Measurements from ENCODE around the gene SEPTIN7. TPM values are rescaled to one million over a fixed set of nuclear protein-coding genes. Genes with fewer than 3 reads are reported as not detected.

Gene SEPTIN7
- total RNA-seq, 1 experiment from 2014 or later = 219 TPM

GRCh38 chr7:35826751-35827150 lies 25.9 kb downstream of the SEPTIN7 start:
- Histone ChIP-seq H2AFZ (no peak overlapping the region), H3K27me3 (ENCODE audit: insufficient read depth, low read depth) (no peaks in the 10 kb centered on the region), H3K9me3 (ENCODE audit: insufficient read depth, low read depth) (no peaks in the 10 kb centered on the region), H3K27ac (no peak overlapping the region), H3K4me3 (no peak overlapping the region), H3K4me2 (no peak overlapping the region), H3K4me1 (replicated peaks; ENCODE audit: insufficient read depth) (no peaks in the 10 kb centered on the region), H3F3A (ENCODE audit: insufficient read depth, low read depth) (no peaks in the 10 kb centered on the region; the same call in 1 of the 2 replicates), H3K36me3 (ENCODE audit: low read depth) (peaks cover 2% of the 10 kb centered on the region; the same call in 1 of the 2 replicates), H3K9me2 (ENCODE audit: insufficient read depth) (no peaks in the 10 kb centered on the region), H4K20me1 (ENCODE audit: insufficient read depth) (peaks cover 21% of the 10 kb centered on the region), H3K79me2 (ENCODE audit: low read depth) (peaks cover 95% of the 10 kb centered on the region)
- no TSS peak for BruUV-seq (replicated peaks)
- ChIA-PET CTCF (no interaction called here), POLR2A (ENCODE audit: unreplicated experiment) (no interaction called here)
- TF ChIP-seq EZH2 (IDR thresholded peaks at IDR 0.05; ENCODE audit: low read depth) = no peak
- TF ChIP-seq, protein P1, sequence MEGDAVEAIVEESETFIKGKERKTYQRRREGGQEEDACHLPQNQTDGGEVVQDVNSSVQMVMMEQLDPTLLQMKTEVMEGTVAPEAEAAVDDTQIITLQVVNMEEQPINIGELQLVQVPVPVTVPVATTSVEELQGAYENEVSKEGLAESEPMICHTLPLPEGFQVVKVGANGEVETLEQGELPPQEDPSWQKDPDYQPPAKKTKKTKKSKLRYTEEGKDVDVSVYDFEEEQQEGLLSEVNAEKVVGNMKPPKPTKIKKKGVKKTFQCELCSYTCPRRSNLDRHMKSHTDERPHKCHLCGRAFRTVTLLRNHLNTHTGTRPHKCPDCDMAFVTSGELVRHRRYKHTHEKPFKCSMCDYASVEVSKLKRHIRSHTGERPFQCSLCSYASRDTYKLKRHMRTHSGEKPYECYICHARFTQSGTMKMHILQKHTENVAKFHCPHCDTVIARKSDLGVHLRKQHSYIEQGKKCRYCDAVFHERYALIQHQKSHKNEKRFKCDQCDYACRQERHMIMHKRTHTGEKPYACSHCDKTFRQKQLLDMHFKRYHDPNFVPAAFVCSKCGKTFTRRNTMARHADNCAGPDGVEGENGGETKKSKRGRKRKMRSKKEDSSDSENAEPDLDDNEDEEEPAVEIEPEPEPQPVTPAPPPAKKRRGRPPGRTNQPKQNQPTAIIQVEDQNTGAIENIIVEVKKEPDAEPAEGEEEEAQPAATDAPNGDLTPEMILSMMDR (conservative IDR thresholded peaks at IDR 0.05) = no peak
- intact Hi-C loops (cut with micrococcal nuclease; ENCODE audit: unreplicated experiment) = no loop called here
- no peak for DNase-seq

DNA sequence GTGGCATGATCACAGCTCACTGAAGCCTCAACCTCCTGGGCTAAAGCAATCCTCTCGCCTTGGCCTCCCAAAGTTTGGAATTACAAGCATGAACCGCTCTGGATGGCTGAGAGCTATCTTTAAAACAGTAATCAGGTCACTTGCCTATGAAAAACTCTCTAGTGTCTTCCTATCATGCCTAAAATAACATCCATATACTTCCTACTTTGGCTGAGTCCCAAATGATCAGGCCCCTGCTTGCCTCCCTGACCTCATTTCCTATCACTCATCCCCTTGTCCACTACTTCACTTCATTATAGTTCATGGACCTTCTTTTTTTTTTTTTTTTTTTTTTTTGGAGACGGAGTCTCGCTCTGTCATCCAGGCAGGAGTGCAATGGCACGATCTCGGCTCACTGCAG lies 28.0 kb downstream of the SEPTIN7 start:
- no peaks in the 10 kb centered on the region for H3K9me3 ChIP-seq (ENCODE audit: insufficient read depth, low read depth)
- no TSS peak for BruUV-seq (replicated peaks)
- no peak for TF ChIP-seq EZH2 (IDR thresholded peaks at IDR 0.05; ENCODE audit: low read depth)
- TF ChIP-seq, protein P1 (conservative IDR thresholded peaks at IDR 0.05) = no peak
- H3K4me2 ChIP-seq = no peak overlapping the region
- H3K79me2 ChIP-seq (ENCODE audit: low read depth) = peaks cover 94% of the 10 kb centered on the region
- H3K4me1 ChIP-seq (replicated peaks; ENCODE audit: insufficient read depth) = no peaks in the 10 kb centered on the region
- ChIA-PET CTCF (no interaction called here), POLR2A (ENCODE audit: unreplicated experiment) (no interaction called here)
- H3K9me2 ChIP-seq (ENCODE audit: insufficient read depth) = no peaks in the 10 kb centered on the region
- intact Hi-C loops (cut with micrococcal nuclease; ENCODE audit: unreplicated experiment) = no loop called here
- peaks cover 21% of the 10 kb centered on the region for H4K20me1 ChIP-seq (ENCODE audit: insufficient read depth)
- no peak overlapping the region for H3K27ac ChIP-seq
- no peaks in the 10 kb centered on the region for H3K27me3 ChIP-seq (ENCODE audit: insufficient read depth, low read depth)
- no peak for DNase-seq
- no peak overlapping the region for H3K4me3 ChIP-seq
- no peak overlapping the region for H2AFZ ChIP-seq
- peaks cover 23% of the 10 kb centered on the region for H3K36me3 ChIP-seq (ENCODE audit: low read depth)
- H3F3A ChIP-seq (ENCODE audit: insufficient read depth, low read depth) = no peaks in the 10 kb centered on the region; the same call in 1 of the 2 replicates

- CTCF ChIA-PET = no interaction called here
- BruUV-seq (replicated peaks) = no TSS peak
- Histone ChIP-seq H3K9me3 (ENCODE audit: insufficient read depth, low read depth) (no peaks in the 10 kb centered on the region), H3K4me3 (no peak overlapping the region), H3K4me2 (no peak overlapping the region), H3K27me3 (ENCODE audit: insufficient read depth, low read depth) (no peaks in the 10 kb centered on the region), H3K4me1 (replicated peaks; ENCODE audit: insufficient read depth) (0 out of 2 replicates have a peak, but pooled peaks cover 6% of the 10 kb centered on the region), H3K9me2 (ENCODE audit: insufficient read depth) (no peaks in the 10 kb centered on the region), H3K27ac (no peak overlapping the region), H3K36me3 (ENCODE audit: low read depth) (peaks cover 34% of the 10 kb centered on the region), H4K20me1 (ENCODE audit: insufficient read depth) (peaks cover 9% of the 10 kb centered on the region; the same call in 1 of the 2 replicates), H3K79me2 (ENCODE audit: low read depth) (peaks cover 90% of the 10 kb centered on the region), H2AFZ (no peak overlapping the region), H3F3A (ENCODE audit: insufficient read depth, low read depth) (no peaks in the 10 kb centered on the region)
- TF ChIP-seq EZH2 (IDR thresholded peaks at IDR 0.05; ENCODE audit: low read depth) = no peak
- TF ChIP-seq, protein P1 (conservative IDR thresholded peaks at IDR 0.05) = no peak
- POLR2A ChIA-PET (ENCODE audit: unreplicated experiment) = no interaction called here
- no peak for DNase-seq
- intact Hi-C loops (cut with micrococcal nuclease; ENCODE audit: unreplicated experiment) = no loop called here
These were observed 30.4 kb downstream of the SEPTIN7 start for GRCh38 chr7:35831208-35831607.

Measured in PC-9 (cell line).